Urothelium cell line (cell line): ENCODE data around the gene HYI.
"Not testable (repeated sequence)": the region's sequence is repeated elsewhere in the genome, so short reads cannot be mapped to it uniquely, and the experiment has no call there.

ENCODE experiments used
- DNase-seq: peaks from one replicate; pipeline ENCODE4 v3.0.0; 2011; ENCODE audit warnings: low spot score, mixed read lengths
- FAIRE-seq: peaks from 2 replicates; lab custom pipeline; 2011; peaks lifted over from hg19 to GRCh38; lab: Jason Lieb, UNC

HYI gene

GRCh38 chr1:43453442-43454269 lies at the start of gene HYI:
Gene HYI, minus strand, starts transcription at chr1:43453931. Its CDS starts 138 bp downstream, at chr1:43453793.
- no peak for FAIRE-seq

GRCh38 chr1:43501806-43502205 lies 48.1 kb upstream of the HYI start:
- not testable (repeated sequence) for DNase-seq, FAIRE-seq

More at GRCh38 chr1:43453442-43454269, at the start of gene HYI:
- no peak for DNase-seq

GRCh38 chr1:43499898-43500297 lies 46.2 kb upstream of the HYI start:
- DNase-seq (no peak), FAIRE-seq (no peak)

GRCh38 chr1:43495204-43495603 lies 41.5 kb upstream of the HYI start:
- DNase-seq: no peak
- no peak for FAIRE-seq

GRCh38 chr1:43493661-43494450 lies 40.1 kb upstream of the HYI start:
- FAIRE-seq: no peak
- no peak for DNase-seq

- DNase-seq: no peak
Measured at GRCh38 chr1:43492826-43493225, 39.1 kb upstream of the HYI start.

GRCh38 chr1:43491061-43491460 lies 37.3 kb upstream of the HYI start:
- DNase-seq (no peak), FAIRE-seq (no peak)

More at GRCh38 chr1:43492826-43493225, 39.1 kb upstream of the HYI start:
- FAIRE-seq: no peak

- DNase-seq (no peak), FAIRE-seq (no peak)
Measured at GRCh38 chr1:43488165-43488564, 34.4 kb upstream of the HYI start.

- FAIRE-seq: no peak
- no peak for DNase-seq
Measured at GRCh38 chr1:43484367-43484766, 30.6 kb upstream of the HYI start.

GRCh38 chr1:43482215-43482614 lies 28.5 kb upstream of the HYI start:
- DNase-seq: no peak
- no peak for FAIRE-seq

GRCh38 chr1:43481491-43481890 lies 27.8 kb upstream of the HYI start:
- DNase-seq (no peak), FAIRE-seq (no peak)

- no peak for FAIRE-seq
- no peak for DNase-seq
Measured at GRCh38 chr1:43479414-43479813, 25.7 kb upstream of the HYI start.

- FAIRE-seq: no peak
Measured at GRCh38 chr1:43477716-43478115, 24.0 kb upstream of the HYI start.

GRCh38 chr1:43475611-43476401 lies 22.1 kb upstream of the HYI start:
- FAIRE-seq: peak; percentile 97
- DNase-seq: peak; percentile 51

More at GRCh38 chr1:43477716-43478115, 24.0 kb upstream of the HYI start:
- no peak for DNase-seq

GRCh38 chr1:43473463-43473862 lies 19.7 kb upstream of the HYI start:
- FAIRE-seq: peak; percentile 37
- no peak for DNase-seq

GRCh38 chr1:43472463-43473151 lies 18.9 kb upstream of the HYI start:
- DNase-seq (peak; percentile 74), FAIRE-seq (peak; percentile 100)

GRCh38 chr1:43472087-43472462 lies 18.3 kb upstream of the HYI start:
- FAIRE-seq (no peak), DNase-seq (no peak)

GRCh38 chr1:43469932-43470331 lies 16.2 kb upstream of the HYI start:
- FAIRE-seq (no peak), DNase-seq (no peak)

GRCh38 chr1:43468414-43468813 lies 14.7 kb upstream of the HYI start:
- DNase-seq (no peak), FAIRE-seq (no peak)

GRCh38 chr1:43466403-43466802 lies 12.7 kb upstream of the HYI start:
- FAIRE-seq: no peak
- peak; percentile 38 for DNase-seq
